ENCODE results near the gene MUSK. TPM values are rescaled to one million over a fixed set of nuclear protein-coding genes. Genes with fewer than 3 reads are reported as not detected.

MUSK gene
- total and polyA plus RNA-seq, 3 donors from 2014 or later: 2.8 to 11.6 (median 6.9) TPM

DNA sequence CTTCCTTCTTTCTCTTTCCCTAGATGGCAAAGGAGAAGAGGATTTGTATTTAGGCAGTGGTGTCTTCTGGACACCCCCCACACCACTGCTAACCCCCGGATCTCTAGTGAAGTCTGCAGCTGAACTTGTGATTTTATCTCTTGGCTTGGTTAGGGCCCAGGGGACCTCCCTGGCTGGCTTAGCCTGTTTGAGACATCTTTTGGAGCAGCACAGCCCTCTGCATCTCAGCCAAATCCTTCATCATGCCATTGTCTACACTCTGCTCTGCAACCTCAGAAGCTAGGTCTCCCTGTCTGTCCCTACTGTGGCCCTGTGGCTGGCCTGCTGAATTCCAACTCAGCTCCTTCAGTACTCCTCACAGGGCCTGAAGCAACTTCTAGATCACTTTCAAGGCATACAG, 81.7 kb downstream of the MUSK start:
- Histone ChIP-seq H3K27me3 (no peaks in the 10 kb centered on the region), H3K4me1 (peaks cover 7% of the 10 kb centered on the region), H3K4me3 (no peak overlapping the region), H3K36me3 (ENCODE audit: low read depth, missing control alignments) (no peaks in the 10 kb centered on the region), H3K27ac (no peak overlapping the region), H3K9me3 (no peaks in the 10 kb centered on the region)
- TF ChIP-seq, protein P1, sequence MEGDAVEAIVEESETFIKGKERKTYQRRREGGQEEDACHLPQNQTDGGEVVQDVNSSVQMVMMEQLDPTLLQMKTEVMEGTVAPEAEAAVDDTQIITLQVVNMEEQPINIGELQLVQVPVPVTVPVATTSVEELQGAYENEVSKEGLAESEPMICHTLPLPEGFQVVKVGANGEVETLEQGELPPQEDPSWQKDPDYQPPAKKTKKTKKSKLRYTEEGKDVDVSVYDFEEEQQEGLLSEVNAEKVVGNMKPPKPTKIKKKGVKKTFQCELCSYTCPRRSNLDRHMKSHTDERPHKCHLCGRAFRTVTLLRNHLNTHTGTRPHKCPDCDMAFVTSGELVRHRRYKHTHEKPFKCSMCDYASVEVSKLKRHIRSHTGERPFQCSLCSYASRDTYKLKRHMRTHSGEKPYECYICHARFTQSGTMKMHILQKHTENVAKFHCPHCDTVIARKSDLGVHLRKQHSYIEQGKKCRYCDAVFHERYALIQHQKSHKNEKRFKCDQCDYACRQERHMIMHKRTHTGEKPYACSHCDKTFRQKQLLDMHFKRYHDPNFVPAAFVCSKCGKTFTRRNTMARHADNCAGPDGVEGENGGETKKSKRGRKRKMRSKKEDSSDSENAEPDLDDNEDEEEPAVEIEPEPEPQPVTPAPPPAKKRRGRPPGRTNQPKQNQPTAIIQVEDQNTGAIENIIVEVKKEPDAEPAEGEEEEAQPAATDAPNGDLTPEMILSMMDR (IDR thresholded peaks at IDR 0.05): no peak
- TF ChIP-seq POLR2A (IDR thresholded peaks at IDR 0.05): no peak
- intact Hi-C loops (cut with DNase I; ENCODE audit: low total_unique reads): no loop called here
- 47 to 51% methylated on average over 1 of the region's 1 CpG for WGBS, 2 donors
- peak; percentile 28 for DNase-seq

DNA sequence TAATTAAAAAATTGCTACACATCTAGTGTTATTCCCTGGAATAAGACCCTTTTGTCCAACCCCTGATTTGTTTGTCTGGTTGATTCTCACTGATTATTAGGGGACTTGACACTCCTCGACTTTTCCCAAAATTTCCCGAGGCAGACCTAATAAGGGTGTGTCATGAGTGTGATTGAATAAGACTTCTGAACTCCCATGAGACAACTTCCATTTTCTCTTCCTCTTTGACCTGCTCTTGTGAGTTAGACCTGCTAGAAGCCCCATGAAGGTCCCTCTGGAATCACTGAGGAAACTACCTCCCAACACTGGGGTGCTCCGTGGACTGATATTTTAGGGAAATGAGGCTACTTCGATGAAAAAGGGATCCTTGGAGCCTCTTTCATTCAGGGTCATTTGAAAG, 83.4 kb downstream of the MUSK start:
- intact Hi-C loops (cut with DNase I; ENCODE audit: low total_unique reads): no loop called here

DNA sequence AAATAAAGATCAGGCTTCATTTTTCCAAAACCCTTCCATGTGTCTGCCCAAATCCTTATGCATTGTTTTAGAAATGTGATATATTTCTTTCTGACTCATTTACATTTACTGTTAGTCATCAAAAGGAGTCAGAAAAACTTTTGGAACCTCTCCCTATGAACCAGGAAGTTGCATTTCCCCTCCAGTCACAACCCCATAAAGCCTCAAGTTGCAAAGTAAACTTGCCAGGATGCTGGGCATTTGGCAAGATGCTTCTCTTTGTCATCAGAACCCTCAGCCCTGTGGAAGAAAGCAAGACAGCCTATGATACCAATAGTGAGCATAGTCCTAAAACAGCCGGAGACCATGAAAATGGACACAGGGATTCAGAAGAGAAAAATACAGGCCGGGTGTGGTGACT, 84.2 kb downstream of the MUSK start:
- WGBS, 2 donors: 79 to 88% methylated on average over 2 of the region's 2 CpGs
- intact Hi-C loops (cut with DNase I; ENCODE audit: low total_unique reads): no loop called here
- H3K27ac ChIP-seq: no peak overlapping the region
- no peak for DNase-seq
- no peaks in the 10 kb centered on the region for H3K27me3 ChIP-seq
- H3K4me3 ChIP-seq: no peak overlapping the region
- H3K4me1 ChIP-seq: no peaks in the 10 kb centered on the region
- TF ChIP-seq POLR2A (IDR thresholded peaks at IDR 0.05): no peak
- H3K36me3 ChIP-seq (ENCODE audit: low read depth, missing control alignments): no peaks in the 10 kb centered on the region
- no peaks in the 10 kb centered on the region for H3K9me3 ChIP-seq

More for the DNA sequence above, 83.4 kb downstream of the MUSK start:
- Histone ChIP-seq H3K36me3 (ENCODE audit: low read depth, missing control alignments) (no peaks in the 10 kb centered on the region), H3K9me3 (no peaks in the 10 kb centered on the region), H3K27ac (no peak overlapping the region), H3K27me3 (no peaks in the 10 kb centered on the region), H3K4me3 (no peak overlapping the region), H3K4me1 (no peaks in the 10 kb centered on the region)
- TF ChIP-seq, protein P1 (IDR thresholded peaks at IDR 0.05): no peak
- no peak for TF ChIP-seq POLR2A (IDR thresholded peaks at IDR 0.05)
- WGBS, 2 donors: 85 to 95% methylated on average over 4 of the region's 4 CpGs
- DNase-seq: no peak

DNA sequence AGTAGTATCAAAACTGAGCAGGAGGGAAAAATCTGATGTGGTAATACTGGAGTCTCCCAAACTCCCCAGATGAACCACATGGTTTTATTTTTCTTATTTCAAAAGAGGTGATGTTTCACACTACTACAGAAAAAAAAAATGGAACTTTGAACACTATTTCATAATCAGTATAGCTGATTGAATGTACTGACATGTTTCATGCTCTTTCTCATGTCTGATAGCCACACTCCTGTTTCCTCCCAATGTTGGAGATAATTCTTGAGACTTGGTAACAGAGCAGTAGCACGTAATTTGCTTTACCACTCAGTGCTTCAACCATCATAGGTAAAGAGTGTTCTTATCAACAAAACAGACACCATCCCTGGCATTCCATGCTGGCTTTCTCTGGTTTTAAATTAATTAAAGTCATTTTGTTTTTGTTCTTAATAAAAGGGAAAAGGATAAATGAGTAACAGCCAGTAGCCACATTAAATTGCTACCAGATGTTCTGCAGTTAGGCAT, 85.2 kb downstream of the MUSK start:
- intact Hi-C loops (cut with DNase I; ENCODE audit: low total_unique reads): no loop called here
- no peaks in the 10 kb centered on the region for H3K27me3 ChIP-seq
- TF ChIP-seq POLR2A (IDR thresholded peaks at IDR 0.05): no peak
- TF ChIP-seq, protein P1 (IDR thresholded peaks at IDR 0.05): no peak

DNA sequence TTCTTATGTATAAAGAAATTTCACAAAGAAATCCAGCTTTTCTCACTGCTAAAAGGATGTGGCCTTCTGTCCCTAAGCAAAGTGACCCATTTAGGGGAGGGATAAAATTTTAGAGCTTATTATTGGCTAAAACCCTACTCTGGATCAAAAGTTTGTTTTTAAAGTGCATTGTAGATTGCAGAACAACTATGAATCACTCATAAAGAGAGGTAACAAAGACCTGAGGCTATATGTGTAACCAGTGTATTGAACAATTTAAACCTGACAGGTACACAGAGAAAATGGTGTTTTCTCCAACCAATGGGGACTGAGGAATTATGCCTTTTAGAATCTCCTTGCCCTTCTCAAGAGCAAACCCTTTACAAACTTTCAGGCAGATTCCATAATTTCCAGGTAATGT, 86.6 kb downstream of the MUSK start:
- TF ChIP-seq, protein P1 (IDR thresholded peaks at IDR 0.05): no peak
- DNase-seq: no peak
- Histone ChIP-seq H3K27me3 (no peaks in the 10 kb centered on the region), H3K27ac (no peak overlapping the region), H3K4me1 (no peaks in the 10 kb centered on the region), H3K9me3 (no peaks in the 10 kb centered on the region), H3K4me3 (no peak overlapping the region), H3K36me3 (ENCODE audit: low read depth, missing control alignments) (no peaks in the 10 kb centered on the region)
- intact Hi-C loops (cut with DNase I; ENCODE audit: low total_unique reads): no loop called here

More for the DNA sequence above, 85.2 kb downstream of the MUSK start:
- DNase-seq: no peak
- no peak overlapping the region for H3K27ac ChIP-seq
- H3K9me3 ChIP-seq: no peaks in the 10 kb centered on the region
- H3K4me1 ChIP-seq: no peaks in the 10 kb centered on the region
- no peaks in the 10 kb centered on the region for H3K36me3 ChIP-seq (ENCODE audit: low read depth, missing control alignments)
- H3K4me3 ChIP-seq: no peak overlapping the region
- 85 to 94% methylated on average over 1 of the region's 1 CpG for WGBS, 2 donors

Measured in testis (tissue), 3 donors.